Neural cell (in vitro differentiated cells): ENCODE measurements around the gene CNR2. TPM values are rescaled to one million over a fixed set of nuclear protein-coding genes. Genes with fewer than 3 reads are reported as not detected.

Experiments used
- H2AFZ ChIP-seq: fragments of 200-600, 300-800 bp; sonication (generic), shearing (Covaris generic); 2 replicates; pipeline ENCODE4 v1.6.0; 2014; ENCODE audit warnings: low read depth, mild to moderate bottlenecking, antibody characterized with exemption, low read length, moderate library complexity
- H3F3A ChIP-seq: fragments of 200-600 bp; shearing (Covaris generic); 2 replicates; pipeline ENCODE4 v1.6.1; 2016; ENCODE audit warnings: mild to moderate bottlenecking, moderate library complexity, mixed read lengths, antibody characterized with exemption, low read length; ENCODE audit not compliant: insufficient read depth, poor library complexity, severe bottlenecking
- H3K27ac ChIP-seq: fragments of 200-600, 300-800 bp; sonication (generic), shearing (Covaris generic); 2 replicates; pipeline ENCODE4 v1.5.1; 2014; ENCODE audit warnings: mild to moderate bottlenecking, low read length, moderate library complexity
- H3K27me3 ChIP-seq: fragments of 300-800, 200-600 bp; sonication (generic), shearing (Covaris generic); 2 replicates; pipeline ENCODE4 v1.6.0; 2014; ENCODE audit warnings: mild to moderate bottlenecking, low read depth, low read length, moderate library complexity; ENCODE audit not compliant: insufficient read depth
- H3K36me3 ChIP-seq: fragments of 300-800, 200-600 bp; sonication (generic), shearing (Covaris generic); 2 replicates; pipeline ENCODE4 v1.5.1; 2014; ENCODE audit warnings: mild to moderate bottlenecking, antibody characterized with exemption, low read length, moderate library complexity; ENCODE audit not compliant: insufficient read depth
- H3K4me2 ChIP-seq: fragments of 300-800, 200-600 bp; sonication (generic), shearing (Covaris generic); 2 replicates; pipeline ENCODE4 v1.6.0; 2014; ENCODE audit warnings: mild to moderate bottlenecking, low read length
- H3K4me3 ChIP-seq: fragments of 300-800, 200-600 bp; sonication (generic), shearing (Covaris generic); 2 replicates; pipeline ENCODE4 v1.5.1; 2014; ENCODE audit warnings: mild to moderate bottlenecking, low read length, moderate library complexity
- H3K79me2 ChIP-seq: fragments of 200-600 bp; shearing (Covaris generic); replicated peaks from 2 replicates; pipeline ENCODE4 v1.6.0; 2014; ENCODE audit warnings: mild to moderate bottlenecking, low read length, moderate library complexity; ENCODE audit not compliant: insufficient read depth
- H3K9ac ChIP-seq: fragments of 300-800, 200-600 bp; sonication (generic), shearing (Covaris generic); 2 replicates; pipeline ENCODE4 v1.6.1; 2016; ENCODE audit warnings: mild to moderate bottlenecking, low read length, mixed read lengths
- H3K9me2 ChIP-seq: fragments of 200-600 bp; shearing (Covaris generic); 2 replicates; pipeline ENCODE4 v1.6.1; 2016; ENCODE audit warnings: mild to moderate bottlenecking, low read length, mixed read lengths; ENCODE audit not compliant: insufficient read depth
- H3K9me3 ChIP-seq: fragments of 200-600, 300-800 bp; sonication (generic), shearing (Covaris generic); 2 replicates; pipeline ENCODE4 v1.6.1; 2016; ENCODE audit warnings: mild to moderate bottlenecking, mixed run types, low read length, moderate library complexity, mixed read lengths
- H4K20me1 ChIP-seq: fragments of 200-600 bp; shearing (Covaris generic); 2 replicates; pipeline ENCODE4 v1.6.1; 2016; ENCODE audit warnings: mild to moderate bottlenecking, mixed run types; ENCODE audit not compliant: insufficient read depth
- EP300 ChIP-seq: fragments of 450-650 bp; conservative IDR thresholded peaks from 2 replicates; pipeline ENCODE4 v1.6.1; 2014; ENCODE audit warnings: antibody characterized with exemption, mild to moderate bottlenecking, moderate library complexity; ENCODE audit not compliant: poor library complexity, severe bottlenecking
- EZH2 ChIP-seq: fragments of 200-600, 300-800 bp; shearing (Covaris generic), sonication (generic); IDR thresholded peaks from 2 replicates; pipeline ENCODE4 v1.6.1; 2014; ENCODE audit warnings: antibody characterized with exemption, low read length, borderline replicate concordance, mild to moderate bottlenecking; ENCODE audit not compliant: insufficient read depth, poor library complexity, severe bottlenecking
- MXI1 ChIP-seq: fragments of 450-650 bp; conservative IDR thresholded peaks from 2 replicates; pipeline ENCODE4 v1.6.1; 2014; ENCODE audit warnings: antibody characterized with exemption, mild to moderate bottlenecking; ENCODE audit not compliant: poor library complexity, severe bottlenecking
- POLR2AphosphoS5 ChIP-seq: IDR thresholded peaks from 2 replicates; pipeline ENCODE4 v1.6.1; 2012
- RAD21 ChIP-seq: fragments of 450-650 bp; conservative IDR thresholded peaks from 2 replicates; pipeline ENCODE4 v1.6.1; 2014; ENCODE audit warnings: antibody characterized with exemption, mild to moderate bottlenecking, moderate library complexity
- REST ChIP-seq: IDR thresholded peaks from 2 replicates; pipeline ENCODE4 v1.6.1; 2012; ENCODE audit warnings: borderline replicate concordance
- SMC3 ChIP-seq: fragments of 450-650 bp; conservative IDR thresholded peaks from 2 replicates; pipeline ENCODE4 v1.6.1; 2014; ENCODE audit warnings: antibody characterized with exemption, mild to moderate bottlenecking, moderate library complexity; ENCODE audit not compliant: poor library complexity
- TAF1 ChIP-seq: IDR thresholded peaks from 2 replicates; pipeline ENCODE4 v1.6.1; 2012; ENCODE audit warnings: low read depth
- polyA plus RNA-seq: library from polyadenylated mRNA; depleted of rRNA; stranded (reverse); fragments of >200 nt; gene quantifications from 2 replicates; pipeline ENCODE4 v1.2.3, GENCODE V29; 2014
- TF ChIP-seq, protein P1 (sequence below): fragments of 450-650 bp; IDR thresholded peaks from 2 replicates; pipeline ENCODE4 v1.5.1; 2014; ENCODE audit warnings: antibody characterized with exemption, mild to moderate bottlenecking, moderate library complexity; ENCODE audit not compliant: poor library complexity, severe bottlenecking

CNR2 gene
- polyA plus RNA-seq, 1 donor from 2014 or later: not detected

DNA sequence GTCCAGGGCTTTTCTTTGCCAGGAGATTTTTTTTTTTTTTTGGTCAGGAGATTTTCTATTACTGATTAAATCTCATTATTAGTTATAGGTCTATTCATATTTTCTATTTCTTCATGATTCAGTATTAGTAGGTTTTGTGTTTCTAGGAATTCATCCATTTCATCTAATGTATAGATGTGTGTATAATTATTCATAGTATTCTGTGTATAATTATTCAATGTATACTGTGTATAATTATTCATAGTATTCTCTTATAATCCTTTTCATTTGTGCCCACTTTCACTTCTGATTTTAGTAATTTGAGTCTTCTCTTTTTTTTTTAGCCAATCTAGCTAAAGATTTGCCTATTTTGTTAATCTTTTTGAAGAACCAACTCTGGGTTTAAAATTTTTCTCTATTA, 34.2 kb upstream of the CNR2 start:
- no peaks in the 10 kb centered on the region for H3K27me3 ChIP-seq
- peaks cover 5% of the 10 kb centered on the region for H3K9me3 ChIP-seq
- no peaks in the 10 kb centered on the region for H4K20me1 ChIP-seq
- no peaks in the 10 kb centered on the region for H3F3A ChIP-seq
- no peaks in the 10 kb centered on the region for H3K79me2 ChIP-seq
- H3K4me2 ChIP-seq: no peak overlapping the region
- H3K9me2 ChIP-seq: no peaks in the 10 kb centered on the region
- H3K9ac ChIP-seq: no peak overlapping the region
- no peak overlapping the region for H3K27ac ChIP-seq
- H3K4me3 ChIP-seq: no peak overlapping the region
- H3K36me3 ChIP-seq: no peaks in the 10 kb centered on the region
- TF ChIP-seq POLR2AphosphoS5: no peak
- no peak for TF ChIP-seq RAD21
- no peak for TF ChIP-seq REST
- TF ChIP-seq MXI1: no peak
- no peak for TF ChIP-seq SMC3
- TF ChIP-seq EZH2: no peak
- TF ChIP-seq, protein P1, sequence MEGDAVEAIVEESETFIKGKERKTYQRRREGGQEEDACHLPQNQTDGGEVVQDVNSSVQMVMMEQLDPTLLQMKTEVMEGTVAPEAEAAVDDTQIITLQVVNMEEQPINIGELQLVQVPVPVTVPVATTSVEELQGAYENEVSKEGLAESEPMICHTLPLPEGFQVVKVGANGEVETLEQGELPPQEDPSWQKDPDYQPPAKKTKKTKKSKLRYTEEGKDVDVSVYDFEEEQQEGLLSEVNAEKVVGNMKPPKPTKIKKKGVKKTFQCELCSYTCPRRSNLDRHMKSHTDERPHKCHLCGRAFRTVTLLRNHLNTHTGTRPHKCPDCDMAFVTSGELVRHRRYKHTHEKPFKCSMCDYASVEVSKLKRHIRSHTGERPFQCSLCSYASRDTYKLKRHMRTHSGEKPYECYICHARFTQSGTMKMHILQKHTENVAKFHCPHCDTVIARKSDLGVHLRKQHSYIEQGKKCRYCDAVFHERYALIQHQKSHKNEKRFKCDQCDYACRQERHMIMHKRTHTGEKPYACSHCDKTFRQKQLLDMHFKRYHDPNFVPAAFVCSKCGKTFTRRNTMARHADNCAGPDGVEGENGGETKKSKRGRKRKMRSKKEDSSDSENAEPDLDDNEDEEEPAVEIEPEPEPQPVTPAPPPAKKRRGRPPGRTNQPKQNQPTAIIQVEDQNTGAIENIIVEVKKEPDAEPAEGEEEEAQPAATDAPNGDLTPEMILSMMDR: no peak
- no peak for TF ChIP-seq TAF1
- TF ChIP-seq EP300: no peak
- no peak overlapping the region for H2AFZ ChIP-seq

DNA sequence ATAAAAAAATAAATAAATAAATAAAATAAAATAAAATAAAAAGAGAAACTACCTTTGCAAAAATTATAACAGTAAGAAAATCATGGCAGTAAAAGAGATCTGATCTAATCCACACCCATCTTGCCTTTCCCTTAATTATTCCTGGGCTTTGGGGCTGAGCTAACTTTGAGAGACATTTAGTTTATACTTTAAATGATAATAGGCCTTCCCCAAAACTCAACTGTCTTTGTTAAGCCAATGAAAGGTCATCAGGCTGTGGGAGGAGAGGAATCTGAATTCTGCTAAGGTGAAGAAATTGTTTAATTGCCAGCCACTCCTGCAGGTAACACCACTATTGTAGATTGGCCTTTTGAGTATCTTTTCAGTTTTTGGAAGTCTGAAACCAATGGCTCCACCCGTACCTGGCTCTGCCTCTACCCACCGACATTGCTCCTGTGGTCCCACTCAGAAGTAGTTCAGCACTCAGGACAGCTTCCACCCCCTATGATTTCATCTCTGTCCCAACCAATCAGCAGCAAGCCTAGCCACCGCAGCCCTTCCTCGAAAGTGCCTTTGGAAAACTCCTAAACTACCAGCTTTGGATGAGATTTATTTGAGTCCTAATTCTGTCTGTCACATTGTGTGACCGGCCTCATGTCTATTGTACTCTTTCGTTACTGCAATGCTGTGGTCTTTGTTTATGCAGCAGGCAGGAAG, 23.5 kb upstream of the CNR2 start:
- Histone ChIP-seq H2AFZ (no peak overlapping the region), H3K4me3 (no peak overlapping the region), H3K9ac (no peak overlapping the region), H3K27me3 (no peaks in the 10 kb centered on the region), H3K27ac (no peak overlapping the region), H3F3A (no peaks in the 10 kb centered on the region), H3K36me3 (no peaks in the 10 kb centered on the region), H3K9me2 (no peaks in the 10 kb centered on the region), H3K4me2 (no peak overlapping the region), H3K9me3 (no peaks in the 10 kb centered on the region), H3K79me2 (no peaks in the 10 kb centered on the region), H4K20me1 (no peaks in the 10 kb centered on the region)
- TF ChIP-seq TAF1: no peak
- TF ChIP-seq, protein P1: no peak
- no peak for TF ChIP-seq REST
- no peak for TF ChIP-seq RAD21
- no peak for TF ChIP-seq SMC3
- no peak for TF ChIP-seq MXI1
- no peak for TF ChIP-seq POLR2AphosphoS5
- TF ChIP-seq EZH2: no peak
- no peak for TF ChIP-seq EP300
